IMR-90 (cell line): ENCODE measurements around the gene NELL2. TPM values are rescaled to one million over a fixed set of nuclear protein-coding genes. Genes with fewer than 3 reads are reported as not detected.

Experiments
- ATAC-seq: fragments of 200-7000 bp; cut with Tn5 transposase; 2 replicates; pipeline ENCODE4 v1.9.1; 2020; ENCODE audit warnings: low read depth, mild to moderate bottlenecking, moderate library complexity
- BruUV-seq: library from RNA; stranded (reverse); fragments of 400-500 nt; replicated peaks from 2 replicates; lab custom pipeline; 2021; lab: Mats Ljungman, UMichigan
- CTCF ChIA-PET: fragments of 300-600 bp; formaldehyde crosslinking; extraction: SDS; loops from one replicate; lab custom pipeline; 2021; ENCODE audit warnings: antibody characterized with exemption; lab: Yijun Ruan, JAX
- POLR2A ChIA-PET: fragments of 300-600 bp; sonication (Branson Sonifier 250); formaldehyde crosslinking; loops from one replicate; lab custom pipeline; 2022; ENCODE audit warnings: antibody characterized with exemption; ENCODE audit not compliant: unreplicated experiment; lab: Charles Lee
- DNase-seq: peaks from one replicate; pipeline ENCODE4 v3.0.0; 2013
- H2AFZ ChIP-seq: replicated peaks from 2 replicates; pipeline ENCODE3; 2013; ENCODE audit warnings: low read length, mild to moderate bottlenecking; ENCODE audit not compliant: poor library complexity
- H2AK5ac ChIP-seq: 2 replicates; pipeline ENCODE4 v1.6.1; 2013; ENCODE audit warnings: low read depth, low read length, inconsistent platforms
- H2AK9ac ChIP-seq: replicated peaks from 2 replicates; pipeline ENCODE3; 2013; ENCODE audit warnings: mild to moderate bottlenecking, low read depth, low read length, moderate library complexity; ENCODE audit not compliant: poor library complexity
- H2BK120ac ChIP-seq: 2 replicates; pipeline ENCODE4 v1.6.1; 2013; ENCODE audit warnings: low read depth, low read length, inconsistent platforms
- H2BK15ac ChIP-seq: 3 replicates; pipeline ENCODE4 v1.6.1; 2013; ENCODE audit warnings: low read depth, low read length, inconsistent platforms
- H2BK20ac ChIP-seq: 2 replicates; pipeline ENCODE4 v1.6.1; 2013; ENCODE audit warnings: low read depth, mild to moderate bottlenecking, inconsistent platforms, low read length, moderate library complexity
- H2BK5ac ChIP-seq: 2 replicates; pipeline ENCODE4 v1.6.1; 2013; ENCODE audit warnings: mild to moderate bottlenecking, low read depth, low read length, inconsistent platforms; ENCODE audit not compliant: poor library complexity, severe bottlenecking
- H3K14ac ChIP-seq: replicated peaks from 2 replicates; pipeline ENCODE4 v1.6.1; 2013; ENCODE audit warnings: low read depth, low read length, inconsistent platforms
- H3K18ac ChIP-seq: 2 replicates; pipeline ENCODE4 v1.6.1; 2013; ENCODE audit warnings: low read depth, low read length, control low read depth
- H3K23ac ChIP-seq: 2 replicates; pipeline ENCODE4 v1.6.1; 2013; ENCODE audit warnings: low read depth, low read length, inconsistent platforms
- H3K27ac ChIP-seq: 2 replicates; pipeline ENCODE4 v1.5.1; 2013; ENCODE audit warnings: mild to moderate bottlenecking, control low read depth, low read length; ENCODE audit not compliant: insufficient read depth
- H3K27me3 ChIP-seq: 2 replicates; pipeline ENCODE4 v1.6.1; 2013; ENCODE audit warnings: low read length; ENCODE audit not compliant: control insufficient read depth, insufficient read depth
- H3K36me3 ChIP-seq: 2 replicates; pipeline ENCODE4 v1.6.1; 2013; ENCODE audit warnings: low read length, mixed read lengths; ENCODE audit not compliant: control insufficient read depth, insufficient read depth
- H3K4ac ChIP-seq: 2 replicates; pipeline ENCODE4 v1.6.1; 2013; ENCODE audit warnings: low read depth, low read length, inconsistent platforms
- H3K4me1 ChIP-seq: 2 replicates; pipeline ENCODE4 v1.6.1; 2013; ENCODE audit warnings: low read length, mixed read lengths; ENCODE audit not compliant: control insufficient read depth, insufficient read depth
- H3K4me2 ChIP-seq: 2 replicates; pipeline ENCODE4 v1.6.1; 2013; ENCODE audit warnings: low read depth, mild to moderate bottlenecking, control low read depth, low read length, moderate library complexity
- H3K4me3 ChIP-seq: 2 replicates; pipeline ENCODE4 v1.5.1; 2013; ENCODE audit warnings: low read depth, mild to moderate bottlenecking, control low read depth, low read length, moderate library complexity; ENCODE audit not compliant: insufficient read depth
- H3K56ac ChIP-seq: 2 replicates; pipeline ENCODE4 v1.6.1; 2013; ENCODE audit warnings: low read length, inconsistent platforms; ENCODE audit not compliant: insufficient read depth; ENCODE audit errors: extremely low read depth
- H3K79me1 ChIP-seq, 2 experiments: 2 replicates each; pipeline ENCODE4 v1.6.1; 2013; ENCODE audit warnings: low read length in 2 of 2, inconsistent platforms in 1 of 2, low read depth in 1 of 2
- H3K9ac ChIP-seq: 2 replicates; pipeline ENCODE4 v1.6.1; 2013; ENCODE audit warnings: low read depth, low read length, control low read depth
- H3K9me1 ChIP-seq: 2 replicates; pipeline ENCODE4 v1.6.1; 2013; ENCODE audit warnings: low read length, inconsistent platforms; ENCODE audit not compliant: insufficient read depth
- H3K9me3 ChIP-seq: 2 replicates; pipeline ENCODE4 v1.6.1; 2013; ENCODE audit warnings: low read length; ENCODE audit not compliant: control insufficient read depth, insufficient read depth
- H4K20me1 ChIP-seq: 2 replicates; pipeline ENCODE4 v1.6.1; 2013; ENCODE audit warnings: low read length, inconsistent platforms; ENCODE audit not compliant: insufficient read depth
- H4K5ac ChIP-seq: 2 replicates; pipeline ENCODE4 v1.6.1; 2013; ENCODE audit warnings: mild to moderate bottlenecking, low read depth, low read length, control low read depth
- H4K8ac ChIP-seq, 2 experiments: 2 replicates each; pipeline ENCODE4 v1.6.1; 2013; ENCODE audit warnings: low read depth in 2 of 2, low read length in 2 of 2, control low read depth in 1 of 2, inconsistent platforms in 1 of 2
- H4K91ac ChIP-seq: 2 replicates; pipeline ENCODE4 v1.6.1; 2013; ENCODE audit warnings: low read depth, low read length, inconsistent platforms; ENCODE audit not compliant: insufficient read depth
- BHLHE40 ChIP-seq: fragments of 150-350 bp; IDR thresholded peaks from 2 replicates; pipeline ENCODE4 v1.6.1; 2016; ENCODE audit warnings: mild to moderate bottlenecking, low read depth, low read length
- CEBPB ChIP-seq: IDR thresholded peaks from 2 replicates; pipeline ENCODE4 v1.6.1; 2012; ENCODE audit warnings: low read depth, low read length, improper control_type of control experiment
- CHD1 ChIP-seq: IDR thresholded peaks from 2 replicates; pipeline ENCODE4 v1.6.1; 2012; ENCODE audit warnings: low read depth, low read length, improper control_type of control experiment
- MAFK ChIP-seq: IDR thresholded peaks from 2 replicates; pipeline ENCODE4 v1.6.1; 2012; ENCODE audit warnings: low read depth, low read length, improper control_type of control experiment
- MAZ ChIP-seq: IDR thresholded peaks from 2 replicates; pipeline ENCODE4 v1.6.1; 2012; ENCODE audit warnings: low read depth, mild to moderate bottlenecking, low read length, improper control_type of control experiment, moderate library complexity, borderline replicate concordance
- MXI1 ChIP-seq: IDR thresholded peaks from 2 replicates; pipeline ENCODE4 v1.6.1; 2012; ENCODE audit warnings: low read depth, mild to moderate bottlenecking, low read length, moderate library complexity, borderline replicate concordance
- NFE2L2 ChIP-seq: fragments of 150-350 bp; IDR thresholded peaks from 2 replicates; pipeline ENCODE4 v1.6.1; 2016; ENCODE audit warnings: low read depth, mild to moderate bottlenecking, low read length
- POLR2A ChIP-seq: IDR thresholded peaks from 2 replicates; pipeline ENCODE4 v1.6.1; 2012; ENCODE audit warnings: mild to moderate bottlenecking, low read depth, low read length
- RAD21 ChIP-seq: IDR thresholded peaks from 2 replicates; pipeline ENCODE4 v1.6.1; 2012; ENCODE audit warnings: low read length, improper control_type of control experiment
- RCOR1 ChIP-seq: IDR thresholded peaks from 2 replicates; pipeline ENCODE4 v1.6.1; 2012; ENCODE audit warnings: mild to moderate bottlenecking, low read length, improper control_type of control experiment; ENCODE audit not compliant: insufficient replicate concordance
- SMC3 ChIP-seq: fragments of 150-350 bp; IDR thresholded peaks from 2 replicates; pipeline ENCODE4 v1.6.1; 2016; ENCODE audit warnings: low read depth, mild to moderate bottlenecking, antibody characterized with exemption, low read length, moderate library complexity
- WGBS, 2 experiments: methylation state at CpG; one replicate each; pipeline versions ENCODE4 v1.1.5 to v1.1.7; 2013; ENCODE audit warnings: missing lambda C conversion rate in 2 of 2; ENCODE audit not compliant: insufficient read length in 1 of 2; ENCODE audit errors: extremely low coverage in 2 of 2; 5-methylcytosine and 5-hydroxymethylcytosine counted together
- dilution Hi-C: fragments of 300-500 bp; cut with HindIII; formaldehyde crosslinking; loops from one replicate; pipeline ENCODE4 v1.14.3; 2018; ENCODE audit warnings: low sequenced_read_pairs; ENCODE audit not compliant: unreplicated experiment
- in situ Hi-C: fragments of 300-500 bp; cut with MboI; formaldehyde crosslinking; loops from 3 replicates; pipeline ENCODE4 v1.14.3; 2019; ENCODE audit warnings: low sequenced_read_pairs, inconsistent platforms, mixed read lengths
- intact Hi-C: fragments of 100-400 bp; cut with micrococcal nuclease; formaldehyde crosslinking; loops from 2 replicates; pipeline ENCODE4 v1.10.0; 2022
- polyA plus RNA-seq, 3 experiments: library from polyadenylated mRNA; depleted of rRNA; stranded (reverse); fragments of >200 nt; gene quantifications; 2 replicates each; pipeline ENCODE4 v1.2.3, GENCODE V29; 2012; ENCODE audit warnings: low replicate concordance in 1 of 3
- total RNA-seq: library from RNA; depleted of rRNA; stranded (reverse); fragments of >200 nt; gene quantifications from 2 replicates; pipeline ENCODE4 v1.2.3, GENCODE V29; 2012
- TF ChIP-seq, protein P1 (sequence below): fragments of 150-350 bp; IDR thresholded peaks from 2 replicates; pipeline ENCODE4 v1.6.1; 2017; ENCODE audit warnings: mild to moderate bottlenecking, antibody characterized with exemption, low read length, low read depth
- TF ChIP-seq, protein P2 (sequence below): fragments of 150-350 bp; IDR thresholded peaks from 2 replicates; pipeline ENCODE4 v1.6.1; 2016; ENCODE audit warnings: low read depth, mild to moderate bottlenecking, low read length, moderate library complexity, borderline replicate concordance

Gene NELL2
- total and polyA plus RNA-seq, 2 of the 4 experiments (the other 2 are of a cell fraction), result 0.18 to 0.26 TPM

DNA sequence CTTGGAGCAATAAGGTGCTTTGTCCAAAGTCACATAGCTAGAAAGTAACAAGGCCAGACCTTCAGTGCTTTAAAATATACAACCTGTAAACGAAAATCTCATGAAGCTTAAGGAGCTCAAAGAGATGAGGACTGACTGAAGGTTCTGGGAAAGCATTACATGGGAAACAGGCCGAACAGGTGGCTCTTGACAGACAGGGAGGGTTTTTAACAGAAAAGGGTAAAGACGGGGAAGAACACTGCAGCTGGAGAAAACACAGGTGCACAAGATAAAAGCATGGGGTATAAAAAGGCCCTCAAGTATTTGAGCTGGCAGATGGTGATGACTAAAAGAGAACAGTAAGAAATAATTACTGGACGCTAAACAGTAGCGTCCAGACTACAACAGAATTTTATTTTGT is 257.2 kb downstream of the NELL2 start:
- no peak overlapping the region for H3K4ac ChIP-seq
- no peak overlapping the region for H2AK9ac ChIP-seq
- H2BK5ac ChIP-seq, result no peak overlapping the region
- dilution Hi-C loops (no loop called here), in situ Hi-C loops (no loop called here), intact Hi-C loops (no loop called here)
- 40% methylated on average over 2 of the region's 5 CpGs; no CpG with 5 or more reads in 1 of the 2 experiments for WGBS, 2 experiments
- no peaks in the 10 kb centered on the region for H3K79me1 ChIP-seq
- DNase-seq (no peak), ATAC-seq (no peak)
- no peak overlapping the region for H3K56ac ChIP-seq
- no peak overlapping the region for H3K14ac ChIP-seq
- no peaks in the 10 kb centered on the region for H3K9me3 ChIP-seq
- no peak overlapping the region for H4K5ac ChIP-seq
- no peak overlapping the region for H2BK20ac ChIP-seq
- no peak overlapping the region for H2BK120ac ChIP-seq
- ChIA-PET CTCF (interaction anchor here (0.6 to 0.7 kb wide), 2 partner anchors 17 to 245 kb away, joined by 3 to 8 read pairs; no protein-coding TSS in a partner anchor), POLR2A (no interaction called here)
- H4K20me1 ChIP-seq, result no peaks in the 10 kb centered on the region
- TF ChIP-seq, protein P1, sequence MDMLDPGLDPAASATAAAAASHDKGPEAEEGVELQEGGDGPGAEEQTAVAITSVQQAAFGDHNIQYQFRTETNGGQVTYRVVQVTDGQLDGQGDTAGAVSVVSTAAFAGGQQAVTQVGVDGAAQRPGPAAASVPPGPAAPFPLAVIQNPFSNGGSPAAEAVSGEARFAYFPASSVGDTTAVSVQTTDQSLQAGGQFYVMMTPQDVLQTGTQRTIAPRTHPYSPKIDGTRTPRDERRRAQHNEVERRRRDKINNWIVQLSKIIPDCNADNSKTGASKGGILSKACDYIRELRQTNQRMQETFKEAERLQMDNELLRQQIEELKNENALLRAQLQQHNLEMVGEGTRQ, result no peak
- TF ChIP-seq SMC3, result no peak
- no peak for TF ChIP-seq CHD1
- no peak for TF ChIP-seq POLR2A
- no peak for TF ChIP-seq CEBPB
- TF ChIP-seq MXI1, result no peak
- TF ChIP-seq, protein P2, sequence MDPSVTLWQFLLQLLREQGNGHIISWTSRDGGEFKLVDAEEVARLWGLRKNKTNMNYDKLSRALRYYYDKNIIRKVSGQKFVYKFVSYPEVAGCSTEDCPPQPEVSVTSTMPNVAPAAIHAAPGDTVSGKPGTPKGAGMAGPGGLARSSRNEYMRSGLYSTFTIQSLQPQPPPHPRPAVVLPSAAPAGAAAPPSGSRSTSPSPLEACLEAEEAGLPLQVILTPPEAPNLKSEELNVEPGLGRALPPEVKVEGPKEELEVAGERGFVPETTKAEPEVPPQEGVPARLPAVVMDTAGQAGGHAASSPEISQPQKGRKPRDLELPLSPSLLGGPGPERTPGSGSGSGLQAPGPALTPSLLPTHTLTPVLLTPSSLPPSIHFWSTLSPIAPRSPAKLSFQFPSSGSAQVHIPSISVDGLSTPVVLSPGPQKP, result no peak
- no peak for TF ChIP-seq RAD21
- no peak for TF ChIP-seq RCOR1
- TF ChIP-seq BHLHE40, result no peak
- TF ChIP-seq MAZ, result no peak
- TF ChIP-seq MAFK, result no peak
- no peak for TF ChIP-seq NFE2L2
- no peaks in the 10 kb centered on the region for H3K36me3 ChIP-seq
- no peak overlapping the region for H4K8ac ChIP-seq
- H4K91ac ChIP-seq, result no peak overlapping the region
- H3K23ac ChIP-seq, result no peak overlapping the region
- H3K18ac ChIP-seq, result no peak overlapping the region
- H3K9me1 ChIP-seq, result no peaks in the 10 kb centered on the region
- H2AFZ ChIP-seq, result no peak overlapping the region
- no TSS peak for BruUV-seq
- no peaks in the 10 kb centered on the region for H3K27me3 ChIP-seq
- no peak overlapping the region for H2AK5ac ChIP-seq
- no peak overlapping the region for H3K4me3 ChIP-seq
- H3K9ac ChIP-seq, result no peak overlapping the region
- no peak overlapping the region for H3K4me2 ChIP-seq
- no peaks in the 10 kb centered on the region for H3K4me1 ChIP-seq
- H3K27ac ChIP-seq, result no peak overlapping the region
- H2BK15ac ChIP-seq, result no peak overlapping the region
